Ectodermal cell (in vitro differentiated cells): ENCODE data around the gene KAZN.
"Not testable (repeated sequence)": the region's sequence is repeated elsewhere in the genome, so short reads cannot be mapped to it uniquely, and the experiment has no call there.

Source experiments
- H3K27ac ChIP-seq: 2 replicates; pipeline ENCODE4 v1.7.0; 2013; ENCODE audit warnings: mild to moderate bottlenecking, low read depth, low read length; ENCODE audit not compliant: insufficient read depth, poor library complexity, severe bottlenecking
- H3K27me3 ChIP-seq: 2 replicates; pipeline ENCODE4 v1.7.0; 2013; ENCODE audit warnings: mild to moderate bottlenecking, low read length; ENCODE audit not compliant: insufficient read depth, control insufficient read depth, poor library complexity, severe bottlenecking
- H3K36me3 ChIP-seq: one replicate; pipeline ENCODE4 v1.7.0; 2013; ENCODE audit warnings: low read length; ENCODE audit not compliant: control insufficient read depth, insufficient read depth
- H3K4me1 ChIP-seq: one replicate; pipeline ENCODE4 v1.7.0; 2013; ENCODE audit warnings: low read length; ENCODE audit not compliant: control insufficient read depth, insufficient read depth
- H3K4me3 ChIP-seq: 2 replicates; pipeline ENCODE4 v1.7.0; 2013; ENCODE audit warnings: low read depth, low read length, control low read depth; ENCODE audit not compliant: insufficient read depth
- H3K9me3 ChIP-seq: 2 replicates; pipeline ENCODE4 v1.7.0; 2013; ENCODE audit warnings: mild to moderate bottlenecking, low read length, moderate library complexity; ENCODE audit not compliant: control insufficient read depth
- WGBS, 2 experiments: methylation state at CpG; one replicate each; pipeline ENCODE4 v1.1.7; 2013; ENCODE audit warnings: missing lambda C conversion rate in 2 of 2; 5-methylcytosine and 5-hydroxymethylcytosine counted together

KAZN gene

DNA sequence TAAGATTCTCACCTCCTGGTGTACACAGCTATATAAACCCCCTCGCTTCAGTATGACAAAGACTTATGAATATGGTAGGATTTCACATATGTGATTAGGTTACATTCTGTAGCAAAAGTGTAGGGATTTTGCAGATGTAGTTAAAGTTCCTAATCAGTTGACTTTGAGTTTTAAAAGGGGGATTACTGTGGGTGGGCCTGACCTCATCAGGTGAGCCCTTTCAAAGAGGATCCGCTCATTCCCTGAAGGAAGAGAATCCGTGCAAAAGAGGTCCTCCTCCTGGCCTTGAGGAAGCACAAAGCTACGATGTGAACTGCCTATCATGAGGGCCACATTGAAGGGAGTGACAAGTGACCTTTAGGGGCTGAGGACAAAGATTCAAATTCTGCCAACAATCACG lies 30.6 kb upstream of the KAZN start:
- no peaks in the 10 kb centered on the region for H3K27me3 ChIP-seq
- no peak overlapping the region for H3K4me3 ChIP-seq
- 93 to 96% methylated on average over 5 of the region's 5 CpGs for WGBS, 2 experiments
- H3K9me3 ChIP-seq = no peaks in the 10 kb centered on the region
- peaks cover 9% of the 10 kb centered on the region for H3K4me1 ChIP-seq
- H3K36me3 ChIP-seq = no peaks in the 10 kb centered on the region
- no peak overlapping the region for H3K27ac ChIP-seq

DNA sequence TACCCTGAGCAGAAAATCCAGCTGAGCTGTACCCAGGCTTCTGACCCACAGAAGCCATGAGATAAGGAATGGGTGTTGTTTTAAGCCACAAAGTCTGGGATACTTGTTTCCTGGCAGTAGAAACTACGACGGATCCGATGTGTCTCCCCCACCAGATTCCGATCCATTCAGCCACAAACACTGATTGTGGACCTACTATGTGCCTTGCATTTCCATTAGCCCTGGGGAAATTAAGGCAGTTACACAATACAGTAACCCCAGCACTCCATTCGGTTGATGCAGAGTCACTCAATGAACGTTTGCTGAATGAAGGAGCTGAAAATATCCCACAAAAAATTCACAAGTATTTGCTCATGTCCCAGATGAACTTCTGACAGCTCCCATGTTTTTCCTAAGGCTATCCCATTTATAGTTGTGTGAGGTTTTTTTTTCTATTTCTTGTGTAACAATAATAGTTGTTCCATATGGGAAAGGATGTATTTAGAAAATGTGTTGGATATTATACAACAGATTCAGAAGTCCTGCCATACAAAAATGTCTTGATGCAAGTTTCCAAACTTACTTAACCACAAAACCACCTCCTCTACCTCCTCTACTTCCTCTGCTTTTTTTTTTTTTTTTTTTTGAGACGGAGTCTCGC lies 29.6 kb upstream of the KAZN start:
- Histone ChIP-seq H3K4me3 (no peak overlapping the region), H3K9me3 (no peaks in the 10 kb centered on the region), H3K27me3 (no peaks in the 10 kb centered on the region), H3K36me3 (no peaks in the 10 kb centered on the region), H3K4me1 (peaks cover 9% of the 10 kb centered on the region), H3K27ac (no peak overlapping the region)
- WGBS, 2 experiments = 91 to 92% methylated on average over 6 of the region's 8 CpGs

DNA sequence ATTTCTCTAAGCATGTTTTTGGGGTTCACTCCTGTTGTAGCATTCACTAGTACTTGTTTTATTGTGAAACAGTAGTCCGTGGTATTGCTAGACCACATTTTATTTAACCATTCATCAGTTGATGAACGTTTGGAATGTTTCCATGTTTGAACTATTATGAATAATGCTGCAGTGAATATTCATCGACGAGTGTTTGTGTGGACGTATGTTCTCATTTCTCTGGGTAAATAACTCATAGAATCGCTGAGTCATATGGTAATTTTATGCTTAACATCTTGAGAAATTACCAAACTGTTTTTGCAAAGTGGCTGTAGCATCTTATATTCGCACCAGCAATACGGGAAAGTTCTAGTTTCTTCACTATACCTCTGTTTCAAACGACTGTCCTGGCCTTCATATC lies 28.0 kb upstream of the KAZN start:
- 91 to 92% methylated on average over 9 of the region's 9 CpGs for WGBS, 2 experiments
- peaks cover 9% of the 10 kb centered on the region for H3K4me1 ChIP-seq
- H3K36me3 ChIP-seq = no peaks in the 10 kb centered on the region
- no peak overlapping the region for H3K4me3 ChIP-seq
- H3K27ac ChIP-seq = no peak overlapping the region
- H3K27me3 ChIP-seq = no peaks in the 10 kb centered on the region
- no peaks in the 10 kb centered on the region for H3K9me3 ChIP-seq

DNA sequence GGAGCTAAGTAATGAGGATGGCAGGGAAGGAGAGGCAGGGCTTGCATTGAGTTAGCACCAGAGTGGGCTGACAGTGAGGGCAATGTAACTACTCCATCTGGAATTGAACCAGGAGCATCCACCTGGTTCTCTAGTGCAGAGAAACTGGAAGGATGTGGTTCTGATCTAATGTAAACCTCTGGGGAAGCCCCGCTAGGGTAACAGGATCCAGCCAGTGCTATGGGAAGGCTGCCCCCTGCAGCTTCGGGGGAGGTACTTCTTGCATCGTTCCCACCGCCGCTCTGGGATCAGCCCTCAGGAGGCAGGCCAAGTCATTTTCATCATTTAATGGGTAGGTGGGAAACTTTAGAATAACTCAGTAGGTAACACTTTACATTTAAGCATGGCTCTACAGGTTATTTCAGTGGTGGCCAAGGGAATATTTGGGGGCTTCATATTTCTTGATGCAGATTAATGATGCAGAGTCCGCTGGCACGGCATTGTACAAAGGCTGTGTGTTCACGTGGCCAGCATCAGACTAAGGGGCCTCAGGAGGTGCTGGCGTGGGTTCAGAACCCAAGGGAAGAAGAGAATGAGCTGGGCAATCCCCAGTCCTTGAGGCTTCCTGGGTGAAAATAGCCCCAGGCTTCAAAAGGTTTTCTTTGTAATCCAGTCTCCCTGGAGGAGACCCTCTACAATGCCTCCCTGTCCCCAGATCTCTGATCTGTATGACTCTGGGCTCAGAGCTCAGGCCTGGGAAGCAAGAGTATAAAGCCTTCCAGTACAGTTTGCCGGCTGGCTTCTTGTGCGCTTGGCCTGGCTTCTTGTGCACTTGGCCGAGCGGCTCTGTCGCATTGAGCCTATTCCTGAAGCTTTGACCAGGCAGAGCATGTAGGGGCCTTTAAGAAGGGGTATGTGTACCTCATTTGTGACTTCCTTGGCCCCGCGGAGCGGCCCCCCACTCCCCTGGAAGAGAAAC lies 26.4 kb upstream of the KAZN start:
- no peaks in the 10 kb centered on the region for H3K27me3 ChIP-seq
- no peak overlapping the region for H3K27ac ChIP-seq
- H3K36me3 ChIP-seq = no peaks in the 10 kb centered on the region
- H3K9me3 ChIP-seq = no peaks in the 10 kb centered on the region
- H3K4me3 ChIP-seq = no peak overlapping the region
- WGBS, 2 experiments = 74 to 75% methylated on average over 17 of the region's 17 CpGs
- peaks cover 9% of the 10 kb centered on the region for H3K4me1 ChIP-seq

DNA sequence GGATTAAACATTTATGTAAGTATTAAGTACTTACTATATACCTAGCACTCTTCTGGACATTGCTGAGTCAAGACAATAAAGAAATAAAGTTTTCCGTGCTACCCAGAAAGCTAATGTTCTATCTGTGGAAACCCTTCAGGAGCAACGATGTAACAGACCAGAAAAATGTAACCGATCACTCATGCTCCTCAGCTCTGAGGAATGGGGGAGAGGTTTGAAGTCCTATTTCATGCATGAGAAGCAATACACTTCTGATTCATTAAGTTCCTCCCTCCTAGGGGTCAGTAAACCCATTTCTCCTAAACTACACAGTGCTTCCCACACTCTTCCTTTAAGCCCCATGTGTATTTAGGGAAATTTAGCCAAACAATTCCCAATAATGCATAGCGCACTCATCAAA lies 25.6 kb upstream of the KAZN start:
- peaks cover 9% of the 10 kb centered on the region for H3K4me1 ChIP-seq
- no peak overlapping the region for H3K27ac ChIP-seq
- no peaks in the 10 kb centered on the region for H3K36me3 ChIP-seq
- H3K4me3 ChIP-seq = no peak overlapping the region
- no peaks in the 10 kb centered on the region for H3K27me3 ChIP-seq
- 87 to 93% methylated on average over 4 of the region's 4 CpGs for WGBS, 2 experiments
- no peaks in the 10 kb centered on the region for H3K9me3 ChIP-seq

DNA sequence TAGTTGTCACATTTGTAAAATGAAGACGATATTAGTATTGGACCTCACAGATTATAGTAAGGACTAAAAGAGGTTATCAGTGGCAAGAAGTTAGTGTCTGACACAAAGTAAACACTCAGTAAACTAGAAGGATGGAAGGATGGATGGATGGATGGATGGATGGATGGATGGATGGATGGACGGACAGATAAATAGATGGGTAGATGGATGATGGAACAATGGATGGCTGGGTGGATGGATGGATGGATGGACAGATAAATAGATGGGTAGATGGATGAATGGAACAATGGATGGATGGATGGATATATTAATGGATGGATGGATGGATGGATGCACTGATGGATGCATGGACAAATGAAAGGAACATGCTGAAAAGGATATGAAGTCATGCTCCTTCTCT lies 22.3 kb upstream of the KAZN start:
- Histone ChIP-seq H3K4me3 (no peak overlapping the region), H3K9me3 (no peaks in the 10 kb centered on the region), H3K27me3 (no peaks in the 10 kb centered on the region), H3K27ac (no peak overlapping the region), H3K36me3 (no peaks in the 10 kb centered on the region), H3K4me1 (peaks cover 9% of the 10 kb centered on the region)
- WGBS, 2 experiments = 87 to 96% methylated on average over 2 of the region's 2 CpGs

DNA sequence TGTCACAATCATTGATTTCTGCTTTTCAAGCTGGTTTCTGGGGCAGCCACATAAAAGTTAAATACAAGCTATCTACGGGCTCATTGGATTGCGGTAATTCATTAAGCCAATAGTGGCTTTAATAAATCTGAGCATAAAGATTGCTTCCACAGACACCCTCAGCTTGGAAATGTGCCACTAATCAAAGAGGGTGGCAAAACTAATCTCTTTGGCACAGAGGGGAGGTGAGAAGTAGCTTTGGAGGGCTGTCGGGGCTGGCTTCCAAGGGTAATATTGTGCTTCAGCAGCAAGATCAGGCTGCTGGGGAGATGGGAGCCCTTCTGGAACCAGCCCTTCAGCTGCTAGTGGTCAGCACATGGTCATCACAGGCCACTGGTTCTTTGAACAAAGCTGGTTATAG lies 21.2 kb upstream of the KAZN start:
- Histone ChIP-seq H3K4me3 (no peak overlapping the region), H3K9me3 (no peaks in the 10 kb centered on the region), H3K27me3 (no peaks in the 10 kb centered on the region), H3K36me3 (no peaks in the 10 kb centered on the region), H3K4me1 (peaks cover 5% of the 10 kb centered on the region), H3K27ac (no peak overlapping the region)
- WGBS, 2 experiments = 95 to 98% methylated on average over 3 of the region's 3 CpGs

DNA sequence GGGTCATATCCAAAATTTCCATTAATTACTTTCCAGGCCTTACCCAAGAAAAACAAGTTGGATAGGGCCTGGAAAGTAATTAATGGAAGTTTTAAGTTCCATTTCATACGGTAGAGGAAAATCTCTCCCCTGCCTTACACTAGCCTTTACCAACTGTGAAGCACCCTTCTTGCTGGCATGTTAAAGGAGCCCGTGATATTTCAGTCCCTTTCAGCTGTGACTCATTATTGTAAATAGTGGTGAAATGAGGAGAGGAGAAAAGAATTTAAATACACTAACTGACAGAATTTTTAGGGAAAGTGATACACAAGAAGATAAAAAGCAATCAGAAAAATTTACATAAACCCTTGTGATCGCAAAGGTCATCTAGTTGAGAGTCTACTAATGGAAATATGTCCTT lies 20.3 kb upstream of the KAZN start:
- H3K4me3 ChIP-seq = no peak overlapping the region
- H3K27me3 ChIP-seq = no peaks in the 10 kb centered on the region
- no peaks in the 10 kb centered on the region for H3K4me1 ChIP-seq
- H3K9me3 ChIP-seq = no peaks in the 10 kb centered on the region
- H3K36me3 ChIP-seq = no peaks in the 10 kb centered on the region
- H3K27ac ChIP-seq = no peak overlapping the region
- WGBS, 2 experiments = 83 to 93% methylated on average over 1 to 3 of the region's 3 CpGs

DNA sequence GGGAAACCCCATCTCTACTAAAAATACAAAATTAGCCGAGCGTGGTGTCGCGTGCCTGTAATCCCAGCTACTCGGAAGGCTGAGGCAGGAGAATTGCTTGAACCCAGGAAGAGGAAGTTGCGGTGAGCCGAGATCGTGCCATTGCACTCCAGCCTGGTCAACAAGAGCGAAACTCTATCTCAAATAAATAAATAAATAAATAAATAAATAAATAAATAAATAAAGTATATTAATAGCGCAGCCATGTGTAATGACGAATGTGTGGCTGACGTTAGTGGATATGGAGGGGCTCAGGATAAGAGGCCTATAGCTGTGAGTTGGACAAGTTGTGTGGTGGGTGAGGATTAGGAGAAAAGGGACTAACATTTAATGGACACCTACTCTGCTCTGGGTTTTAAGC lies 18.2 kb upstream of the KAZN start:
- H3K27ac ChIP-seq, H3K4me1 ChIP-seq, H3K9me3 ChIP-seq, H3K27me3 ChIP-seq, H3K36me3 ChIP-seq, H3K4me3 ChIP-seq: not testable (repeated sequence)
- 89 to 99% methylated on average over 11 to 12 of the region's 12 CpGs for WGBS, 2 experiments

DNA sequence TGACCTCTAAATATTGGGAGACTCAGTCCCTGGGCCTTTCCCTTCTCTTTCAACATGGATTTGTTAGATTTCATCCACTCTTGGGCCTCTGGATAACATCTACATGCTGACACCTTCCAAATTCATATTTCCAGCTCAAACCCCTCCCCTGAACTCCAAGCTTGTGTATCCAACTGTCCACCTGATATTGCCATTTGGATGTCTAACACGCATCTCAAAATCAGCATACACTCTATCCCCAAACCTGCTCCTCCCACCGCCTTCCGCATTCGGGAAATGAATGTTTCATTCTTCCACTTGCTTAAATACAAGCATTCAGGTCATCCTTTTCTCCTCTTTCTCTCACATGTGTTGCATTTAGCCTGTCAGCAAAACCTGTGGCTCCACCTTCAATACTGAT lies 17.5 kb upstream of the KAZN start:
- H3K9me3 ChIP-seq = no peaks in the 10 kb centered on the region
- H3K27ac ChIP-seq = no peak overlapping the region
- H3K27me3 ChIP-seq = no peaks in the 10 kb centered on the region
- H3K4me1 ChIP-seq = no peaks in the 10 kb centered on the region
- no peaks in the 10 kb centered on the region for H3K36me3 ChIP-seq
- H3K4me3 ChIP-seq = no peak overlapping the region
- WGBS, 2 experiments = 96 to 97% methylated on average over 4 of the region's 4 CpGs
